ENCODE measurements around the gene PSTK.

- no peak for TF ChIP-seq CTCF (IDR thresholded peaks at IDR 0.05)
- TF ChIP-seq POLR2A (IDR thresholded peaks at IDR 0.05), result no peak
These were observed 58.8 kb downstream of the PSTK start for GRCh38 chr10:123038782-123039631.
